Measurements from ENCODE around the gene CSAG3.
"Not testable (repeated sequence)": the region's sequence is repeated elsewhere in the genome, so short reads cannot be mapped to it uniquely, and the experiment has no call there.

Gene CSAG3

GRCh38 chrX:152758918-152759317, at the start of gene CSAG3:
TSS of gene CSAG3 (plus strand) at chrX:152759218.
- not testable (repeated sequence) for DNase-seq

GRCh38 chrX:152713195-152713594, 45.8 kb upstream of the CSAG3 start:
- DNase-seq: not testable (repeated sequence)

GRCh38 chrX:152713815-152714787, 44.9 kb upstream of the CSAG3 start, which contains the start of gene MAGEA2B:
TSS of gene MAGEA2B (plus strand) at chrX:152714628. CDS start at chrX:152717107, 2,479 bp downstream.
- DNase-seq: not testable (repeated sequence)

GRCh38 chrX:152725409-152725808, 33.6 kb upstream of the CSAG3 start:
- no peak for DNase-seq

GRCh38 chrX:152733261-152733975, 25.6 kb upstream of the CSAG3 start, which contains the start of the genes CSAG1 and MAGEA12:
TSS of gene CSAG1 (minus strand) at chrX:152733721. CDS start at chrX:152732460, 1,261 bp downstream.
TSS of gene MAGEA12 (plus strand) at chrX:152733757. CDS start at chrX:152736162, 2,405 bp downstream.
- DNase-seq: no peak

GRCh38 chrX:152734143-152734858, 24.7 kb upstream of the CSAG3 start:
- not testable (repeated sequence) for DNase-seq

- DNase-seq: no peak
Measured at GRCh38 chrX:152735101-152735500, 23.9 kb upstream of the CSAG3 start.

GRCh38 chrX:152735860-152736511, 23.0 kb upstream of the CSAG3 start:
- no peak for DNase-seq

- DNase-seq: not testable (repeated sequence)
Measured at GRCh38 chrX:152736528-152736927, 22.5 kb upstream of the CSAG3 start.

GRCh38 chrX:152738560-152738959, 20.5 kb upstream of the CSAG3 start:
- no peak for DNase-seq

- DNase-seq: not testable (repeated sequence)
Measured at GRCh38 chrX:152753686-152754650, 5.0 kb upstream of the CSAG3 start, which contains the start of gene MAGEA2. TSS of gene MAGEA2 (minus strand) at chrX:152753842. CDS start at chrX:152751363, 2,479 bp downstream.

- not testable (repeated sequence) for DNase-seq
Measured at GRCh38 chrX:152754871-152755270, 4.1 kb upstream of the CSAG3 start.

GRCh38 chrX:152759544-152759943, 526 bp downstream of the CSAG3 start:
- not testable (repeated sequence) for DNase-seq

GRCh38 chrX:152761582-152761981, 2.6 kb downstream of the CSAG3 start:
- not testable (repeated sequence) for DNase-seq

- DNase-seq: not testable (repeated sequence)
Measured at GRCh38 chrX:152766562-152766961, 7.5 kb downstream of the CSAG3 start.

- not testable (repeated sequence) for DNase-seq
Measured at GRCh38 chrX:152769549-152770289, 10.7 kb downstream of the CSAG3 start, which contains the start of gene MAGEA6. TSS of gene MAGEA6 (minus strand) at chrX:152769689. CDS start at chrX:152767650, 2,039 bp downstream.

GRCh38 chrX:152787062-152787461, 28.0 kb downstream of the CSAG3 start:
- DNase-seq: not testable (repeated sequence)

GRCh38 chrX:152798945-152799344, 39.9 kb downstream of the CSAG3 start:
- DNase-seq: no peak

- DNase-seq: no peak
Measured at GRCh38 chrX:152806035-152806434, 47.0 kb downstream of the CSAG3 start.

Measured in NCI-H2171 (cell line).